Activated T-cell treated with anti-CD3 and anti-CD28 coated beads for 1 hour (primary cell): Measurements from ENCODE around the gene GMPR2.

Experiments used
- DNase-seq: peaks from one replicate; pipeline ENCODE4 v3.0.0-alpha.2; 2020; ENCODE audit warnings: low read depth

Gene GMPR2

DNA sequence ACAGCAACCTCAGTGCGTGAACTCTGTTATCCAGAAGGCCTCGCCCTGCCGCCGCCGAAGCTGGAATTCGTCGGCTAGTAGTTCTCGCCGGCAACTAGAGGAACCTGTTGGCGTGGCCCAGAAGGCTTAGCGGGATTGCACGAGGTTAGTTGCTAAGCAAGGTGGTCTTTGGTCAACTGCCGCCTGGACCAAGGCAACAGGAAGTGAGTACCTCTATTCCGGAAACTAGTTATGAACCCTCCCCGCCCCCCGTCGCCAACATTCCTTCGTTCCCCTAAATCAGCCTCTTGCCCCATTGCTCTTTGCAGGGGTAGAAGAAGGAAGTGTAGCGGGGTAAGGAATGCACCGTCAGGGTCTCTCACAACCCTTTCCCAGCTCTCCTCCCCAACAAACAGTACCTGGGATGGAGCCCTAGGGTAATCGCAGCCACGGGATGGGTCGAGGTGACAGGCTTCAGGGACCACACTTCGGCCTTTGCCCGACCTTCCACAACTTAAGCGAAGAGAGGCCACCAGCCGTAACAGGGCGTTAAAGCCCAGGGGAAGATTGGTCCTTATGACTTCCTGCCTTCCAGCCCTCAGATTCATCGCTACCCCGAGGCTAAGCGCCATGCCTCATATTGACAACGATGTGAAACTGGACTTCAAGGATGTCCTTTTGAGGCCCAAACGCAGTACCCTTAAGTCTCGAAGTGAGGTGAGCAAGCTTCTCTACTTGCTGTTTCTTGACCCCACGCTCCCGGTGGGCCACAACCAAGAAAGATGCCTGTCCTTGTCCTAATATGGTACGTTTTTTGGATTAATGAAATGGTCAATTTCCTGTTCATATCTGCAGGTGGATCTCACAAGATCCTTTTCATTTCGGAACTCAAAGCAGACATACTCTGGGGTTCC is at the start of gene GMPR2:
Gene GMPR2 (plus strand): TSS at position 285 of the 893 bp plus-strand sequence. CDS start 325 bp downstream, at position 610.
- DNase-seq, result no peak

DNA sequence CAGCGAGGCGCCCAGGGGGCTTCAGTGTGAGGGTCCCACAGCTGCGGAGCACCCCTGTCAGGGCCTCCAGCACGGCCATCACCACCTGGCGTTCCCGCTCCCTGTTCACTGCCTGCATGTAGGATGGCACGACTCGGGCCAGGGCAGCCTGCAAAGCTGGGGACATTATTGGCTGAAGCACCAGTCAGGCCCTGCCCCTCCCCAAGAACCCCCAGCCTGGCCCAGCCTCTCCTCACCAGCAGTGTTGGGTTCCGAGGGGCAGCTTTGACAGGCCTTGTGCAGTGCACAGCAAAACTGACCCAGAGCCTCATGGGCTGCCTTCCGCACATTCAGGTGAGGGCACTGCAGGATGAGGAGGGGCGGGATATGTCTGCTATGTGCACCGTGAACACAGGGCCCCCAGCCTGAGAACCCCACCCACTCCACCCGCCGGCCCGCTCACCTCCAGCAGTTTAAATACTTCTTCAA is 49.7 kb upstream of the GMPR2 start:
- no peak for DNase-seq

DNA sequence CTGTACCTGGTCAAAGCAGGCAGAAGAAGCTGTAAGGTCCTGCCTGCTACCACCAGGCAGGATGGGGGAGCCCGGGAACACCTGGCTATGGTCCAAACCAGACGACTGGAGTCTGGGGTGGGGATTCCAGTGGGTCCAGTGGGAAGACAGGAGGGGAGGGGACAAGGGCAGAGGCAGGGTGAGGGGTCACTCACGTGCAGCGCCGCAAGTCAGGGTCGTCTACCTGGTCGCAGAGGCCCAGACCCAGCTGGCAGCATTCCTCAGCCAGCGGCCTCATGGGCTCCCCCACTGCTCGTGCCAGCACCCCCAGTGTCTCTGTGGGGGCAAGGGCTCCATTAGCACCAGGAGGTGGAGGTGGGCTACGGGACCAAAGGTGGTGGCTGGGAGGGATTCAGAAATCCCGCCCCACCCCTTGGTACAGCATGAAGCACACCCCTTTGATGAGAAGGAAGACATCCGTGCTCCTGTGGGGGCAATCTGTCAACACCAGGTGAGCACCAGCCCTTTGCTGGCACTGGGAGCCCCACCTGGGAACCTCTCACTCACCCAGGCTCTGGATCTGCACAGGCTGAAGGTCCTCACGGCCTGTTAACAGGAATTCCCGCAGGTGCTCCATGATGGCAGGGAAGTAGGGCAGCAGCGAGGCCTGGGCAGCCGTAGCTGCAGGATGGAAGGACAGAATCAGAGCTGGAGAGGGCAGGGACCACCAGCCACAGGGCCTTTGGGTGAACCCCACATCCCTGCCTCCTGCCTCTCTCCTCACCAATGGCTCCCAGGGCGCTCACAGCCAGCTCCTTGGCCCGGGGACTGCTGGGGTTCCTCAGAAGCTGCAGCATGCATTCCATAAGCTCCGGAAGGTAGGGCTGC is 48.4 kb upstream of the GMPR2 start:
- no peak for DNase-seq

DNA sequence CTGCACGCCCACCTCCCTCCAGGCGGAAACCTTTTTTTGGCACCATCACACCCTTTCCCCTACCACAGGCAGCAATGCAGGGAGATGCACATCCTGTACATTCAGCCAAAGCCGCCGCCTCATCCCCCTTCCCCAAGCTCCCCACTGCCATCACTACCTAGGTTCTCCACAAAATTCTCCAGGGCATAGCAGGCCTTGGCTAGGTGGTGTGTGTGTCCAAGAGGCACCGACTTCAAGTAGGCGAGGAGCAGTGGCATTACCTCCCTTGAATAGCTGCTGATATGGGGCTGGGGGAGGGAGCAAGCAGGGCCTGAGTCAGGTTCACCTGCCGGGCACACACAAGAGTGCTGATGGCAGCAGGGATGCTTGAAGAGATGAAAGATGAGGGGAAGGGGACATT is 47.7 kb upstream of the GMPR2 start:
- no peak for DNase-seq

DNA sequence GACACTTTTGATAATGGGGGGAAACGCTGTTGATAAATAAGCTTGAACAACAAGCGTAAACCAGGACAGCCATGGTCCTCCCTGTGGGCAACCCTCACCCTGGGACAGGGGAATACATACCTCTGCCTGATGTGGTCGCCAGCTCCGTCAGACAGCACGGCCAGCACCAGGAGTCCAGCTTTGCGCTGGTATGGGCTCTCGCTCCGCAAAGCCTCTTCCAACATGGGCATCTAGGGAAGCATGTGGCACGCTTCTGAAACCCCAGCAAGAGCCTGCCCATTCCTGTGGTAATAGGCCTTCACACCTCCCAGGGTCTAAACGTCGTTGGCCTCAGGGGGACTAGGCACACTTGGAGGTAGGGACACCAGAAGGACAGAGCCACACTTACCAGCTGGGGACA is 47.0 kb upstream of the GMPR2 start:
- no peak for DNase-seq

DNA sequence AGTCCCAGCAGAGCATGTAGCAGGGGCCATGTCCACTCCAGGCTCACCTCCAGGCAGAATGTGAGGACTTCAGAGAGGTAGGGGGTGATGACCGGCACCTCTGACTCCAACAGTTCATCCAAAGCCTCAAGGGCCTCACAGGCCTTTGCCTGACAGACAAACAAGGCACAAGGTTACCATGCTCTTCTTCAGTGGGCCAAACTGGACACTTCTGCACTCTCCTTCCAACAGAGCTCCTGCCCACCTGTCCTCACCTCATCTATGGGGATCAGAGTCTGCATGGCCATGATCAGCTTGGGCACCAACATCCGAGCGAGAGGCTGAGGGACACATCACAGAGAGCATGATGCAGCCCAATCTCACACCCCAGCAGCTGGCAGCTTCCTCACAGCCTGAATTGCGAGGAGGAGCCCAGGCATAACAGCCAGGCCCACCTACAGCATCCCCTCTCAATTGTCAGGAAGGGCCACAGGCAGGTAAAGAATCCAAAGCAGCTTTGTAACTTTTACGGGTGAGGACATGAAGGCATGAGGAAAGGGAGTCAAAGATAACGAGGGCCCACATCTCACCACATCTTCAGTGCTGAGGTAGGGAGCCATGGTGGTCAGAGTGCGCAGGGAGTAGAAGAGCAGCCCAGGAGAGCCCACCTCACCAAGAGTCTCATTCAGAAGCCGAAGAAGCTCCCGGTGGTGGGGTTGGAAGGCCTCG is 45.7 kb upstream of the GMPR2 start:
- DNase-seq, result no peak

DNA sequence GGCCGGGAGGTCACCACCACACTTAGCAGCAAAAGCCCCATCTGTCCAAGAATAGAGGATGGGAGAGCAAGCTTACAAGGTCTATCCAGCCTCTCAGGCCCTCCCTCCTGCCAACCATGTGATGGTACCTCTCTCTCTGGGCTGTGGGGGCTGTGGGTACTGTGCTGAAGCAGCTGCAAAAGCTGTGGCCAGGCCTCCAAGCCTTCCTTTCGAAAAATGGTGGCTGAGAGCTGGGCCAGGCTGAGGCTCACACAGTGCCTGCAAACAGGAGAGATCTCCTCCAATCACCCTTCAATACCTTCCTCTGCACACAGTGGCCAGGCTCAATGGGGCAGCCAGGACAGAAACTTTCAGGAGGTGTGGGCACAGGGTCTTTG is 45.2 kb upstream of the GMPR2 start:
- DNase-seq, result no peak

DNA sequence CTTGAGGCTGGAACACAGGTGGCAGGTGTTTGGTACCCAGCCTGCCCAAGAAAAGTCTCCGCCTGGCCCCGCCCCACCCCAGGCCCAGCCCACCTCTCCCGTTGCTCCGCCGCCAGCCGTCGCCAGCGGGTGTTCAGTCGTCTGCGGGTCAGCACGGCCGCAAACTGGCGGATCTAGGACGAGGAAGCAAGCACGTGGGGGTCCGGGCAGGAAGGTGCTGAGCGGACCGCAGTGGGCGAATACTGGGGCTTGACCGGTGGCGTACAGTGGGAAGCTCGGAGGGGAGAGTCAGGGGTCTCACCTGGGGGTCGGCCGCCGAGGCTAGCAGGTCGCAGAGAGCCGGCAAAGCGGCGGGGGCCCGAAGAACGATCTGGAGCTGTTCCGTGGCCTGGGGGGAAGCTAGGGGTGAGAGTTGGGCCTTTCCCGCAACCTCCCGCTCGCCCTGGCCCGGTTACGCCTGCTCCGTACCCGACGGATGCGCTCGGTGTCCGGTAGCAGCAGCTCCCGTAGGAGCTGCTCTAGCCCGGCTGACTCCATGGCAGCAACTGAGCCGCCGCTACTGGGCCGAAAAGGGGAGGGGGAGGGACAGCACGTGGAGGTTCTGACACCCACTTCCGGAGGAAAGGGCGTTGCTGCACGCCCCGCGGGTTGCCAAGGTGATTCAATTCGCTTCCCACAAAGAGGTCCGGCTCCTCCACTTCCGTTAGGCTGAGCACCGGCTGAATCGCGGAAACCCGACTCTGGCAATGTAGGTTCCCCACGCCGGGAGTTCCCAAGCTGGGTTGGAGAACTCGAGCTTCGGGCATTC is 44.3 kb upstream of the GMPR2 start, which contains the start of gene IPO4:
Gene IPO4 (minus strand): TSS at position 566 of the 808 bp plus-strand sequence. CDS start 29 bp downstream, at position 537.
- DNase-seq, result peak; percentile 90

DNA sequence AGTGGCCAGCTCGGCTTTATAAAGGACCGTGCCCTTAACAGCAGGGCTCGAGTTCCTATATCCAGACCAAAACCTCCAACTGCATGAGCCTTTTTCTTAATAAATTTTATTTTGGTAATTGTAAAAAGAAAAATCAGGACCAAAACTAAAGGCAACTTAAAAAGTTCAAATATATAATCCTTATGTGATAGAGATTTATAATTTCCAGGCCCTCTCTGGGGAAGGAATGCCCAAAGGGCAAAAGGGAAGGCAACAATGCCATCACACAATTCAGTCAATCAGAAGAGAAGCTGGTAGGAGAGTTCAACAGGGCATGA is 43.7 kb upstream of the GMPR2 start:
- no peak for DNase-seq

DNA sequence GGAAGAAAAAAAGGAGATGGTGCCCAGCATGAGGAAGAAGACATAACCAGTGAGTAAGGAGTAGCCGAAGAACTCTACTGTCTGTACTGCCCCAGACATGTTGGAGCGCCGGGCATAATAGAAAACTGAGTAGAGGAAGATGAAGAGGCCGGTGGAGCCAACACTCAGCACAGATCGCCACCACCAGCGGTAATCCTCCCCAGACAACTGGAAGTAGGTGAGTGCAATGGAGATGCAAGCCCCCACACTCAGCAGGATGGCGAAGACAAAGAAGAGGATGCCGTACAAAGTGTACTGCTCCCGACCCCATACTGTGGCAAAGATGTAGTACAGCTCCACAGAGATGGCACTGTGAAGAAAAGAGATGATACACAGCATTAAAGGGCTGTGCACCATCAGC is 43.3 kb upstream of the GMPR2 start:
- DNase-seq, result no peak

DNA sequence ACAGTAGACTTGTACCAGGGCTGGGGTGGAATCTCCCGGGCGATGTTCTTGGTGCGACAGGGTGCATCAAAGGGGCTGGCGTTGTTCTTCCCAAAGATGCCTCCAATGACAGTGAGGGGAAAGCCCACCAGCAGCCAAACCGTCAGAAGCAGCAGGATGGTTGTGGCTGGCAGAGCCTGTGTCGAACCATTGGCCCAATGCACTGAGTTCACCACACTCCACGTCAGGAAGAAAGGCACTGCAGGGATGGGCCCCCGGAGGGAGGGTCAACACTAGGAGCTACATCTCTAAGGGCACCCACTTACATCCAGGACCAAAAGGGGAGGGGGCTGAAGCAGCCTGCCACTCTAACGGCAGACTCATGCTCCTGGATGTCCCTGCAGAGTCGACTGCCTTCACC is 42.3 kb upstream of the GMPR2 start:
- no peak for DNase-seq

DNA sequence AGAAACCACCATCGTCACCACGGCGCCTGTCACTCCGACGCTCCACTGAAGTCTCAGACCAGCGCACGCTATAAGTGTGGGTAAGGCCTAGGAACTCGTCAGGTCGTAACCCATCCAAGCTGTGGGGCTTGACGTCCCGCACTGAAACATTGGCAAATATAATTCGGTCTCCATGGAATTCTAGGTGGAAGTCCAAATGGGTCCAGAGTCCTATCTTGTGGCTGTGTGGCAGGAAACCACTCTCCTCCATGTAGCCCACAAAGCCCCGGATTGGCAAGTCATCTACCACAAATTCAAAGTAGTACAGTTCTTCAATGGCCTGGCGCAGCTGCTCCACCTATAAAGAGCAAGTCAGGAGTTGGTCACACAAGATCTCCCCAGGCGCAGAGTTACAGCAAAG is 39.8 kb upstream of the GMPR2 start:
- DNase-seq, result no peak

DNA sequence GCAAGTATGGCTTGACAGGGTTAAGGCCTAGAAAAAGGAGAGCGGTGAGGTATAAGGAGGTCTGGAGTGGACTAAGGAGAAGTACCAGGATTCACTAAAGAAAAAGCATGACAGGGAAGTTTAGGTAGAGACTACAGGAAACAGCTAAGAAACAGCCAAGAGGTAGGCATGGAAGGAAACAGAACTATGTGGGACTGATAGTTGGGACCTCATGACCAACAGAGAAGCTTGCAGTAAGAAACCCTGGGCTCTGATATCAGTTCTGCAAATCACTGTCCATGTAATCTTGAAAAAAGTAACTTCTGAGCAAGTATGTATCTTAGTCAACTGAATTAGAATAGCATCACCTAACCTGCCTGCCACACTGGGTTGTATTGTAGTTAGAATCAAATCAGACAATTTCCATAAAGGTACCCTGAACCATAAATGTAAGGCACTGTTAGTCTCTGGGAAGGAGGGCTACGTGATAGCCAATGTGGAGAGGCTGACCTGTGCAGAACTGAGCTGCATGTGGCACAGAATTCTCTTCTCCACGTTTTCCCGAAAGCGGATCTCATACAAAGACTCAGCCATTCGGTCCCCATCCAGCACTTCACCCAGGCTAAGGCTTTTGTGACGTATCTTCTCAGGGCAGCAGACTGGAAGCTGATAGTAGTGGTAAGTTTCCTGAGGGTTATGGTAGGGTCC is 38.4 kb upstream of the GMPR2 start:
- DNase-seq, result no peak

DNA sequence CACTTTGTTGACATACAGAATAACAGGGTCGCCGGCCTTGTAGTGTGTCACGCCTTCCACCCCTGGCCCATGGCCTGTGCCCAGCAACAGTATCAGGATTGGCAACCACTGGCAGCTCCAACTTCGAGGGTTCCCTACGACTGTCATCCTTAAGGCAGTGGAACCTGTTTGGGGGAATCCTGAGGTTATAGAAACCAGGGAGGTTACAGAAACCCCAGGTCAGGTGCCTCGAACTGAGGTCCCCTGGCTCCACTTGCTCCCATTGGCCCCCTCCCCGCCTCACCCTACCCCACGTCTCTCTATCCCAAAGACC is 37.9 kb upstream of the GMPR2 start:
- no peak for DNase-seq

DNA sequence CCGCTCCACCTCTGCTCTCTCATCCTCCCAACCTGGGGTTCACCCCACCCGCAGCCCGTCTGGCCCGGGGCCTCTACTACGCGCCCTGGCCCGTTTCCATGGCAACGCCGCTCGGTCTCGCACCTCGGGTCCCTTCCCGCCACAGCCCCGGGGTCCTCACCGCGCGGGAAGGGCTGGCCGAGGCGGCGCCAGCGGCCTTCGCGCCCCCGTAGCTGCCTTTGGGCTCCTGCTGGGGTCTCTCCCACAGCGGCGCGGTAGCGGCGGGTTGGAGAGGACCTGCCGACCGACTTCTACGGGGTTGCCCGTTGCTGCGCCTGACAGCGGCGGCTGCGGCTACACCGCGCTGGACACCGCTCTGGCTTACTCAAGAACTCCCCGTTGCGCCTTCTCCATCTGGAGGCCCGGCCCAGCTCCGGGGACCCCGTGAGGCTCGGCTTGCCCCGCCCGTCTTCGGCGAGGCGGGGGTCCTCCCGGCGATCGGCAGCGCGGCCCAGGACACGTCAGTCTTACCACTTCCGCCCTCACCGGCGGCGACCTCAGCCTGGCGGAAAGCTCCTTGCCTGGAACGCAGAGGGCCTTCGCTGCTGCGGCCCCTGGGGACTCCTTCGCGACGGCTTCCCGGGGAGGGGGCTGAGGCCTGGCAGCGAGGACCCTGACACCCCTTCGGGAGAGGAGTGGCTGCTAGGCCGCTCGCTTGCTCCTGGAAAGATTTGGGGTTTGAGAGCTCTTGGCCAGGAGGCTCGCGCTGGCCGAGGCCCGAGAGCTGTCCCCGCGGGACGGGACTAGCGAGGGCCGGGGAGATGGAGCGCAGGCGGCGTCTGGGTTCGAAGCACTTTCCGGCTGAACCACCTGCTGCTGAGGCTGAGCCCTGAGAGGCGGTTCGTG is 37.3 kb upstream of the GMPR2 start, which contains the start of gene TM9SF1:
Gene TM9SF1 (minus strand): TSS at position 256 of the 885 bp plus-strand sequence. CDS start 422 bp downstream, outside the sequence.
- peak; percentile 80 for DNase-seq

DNA sequence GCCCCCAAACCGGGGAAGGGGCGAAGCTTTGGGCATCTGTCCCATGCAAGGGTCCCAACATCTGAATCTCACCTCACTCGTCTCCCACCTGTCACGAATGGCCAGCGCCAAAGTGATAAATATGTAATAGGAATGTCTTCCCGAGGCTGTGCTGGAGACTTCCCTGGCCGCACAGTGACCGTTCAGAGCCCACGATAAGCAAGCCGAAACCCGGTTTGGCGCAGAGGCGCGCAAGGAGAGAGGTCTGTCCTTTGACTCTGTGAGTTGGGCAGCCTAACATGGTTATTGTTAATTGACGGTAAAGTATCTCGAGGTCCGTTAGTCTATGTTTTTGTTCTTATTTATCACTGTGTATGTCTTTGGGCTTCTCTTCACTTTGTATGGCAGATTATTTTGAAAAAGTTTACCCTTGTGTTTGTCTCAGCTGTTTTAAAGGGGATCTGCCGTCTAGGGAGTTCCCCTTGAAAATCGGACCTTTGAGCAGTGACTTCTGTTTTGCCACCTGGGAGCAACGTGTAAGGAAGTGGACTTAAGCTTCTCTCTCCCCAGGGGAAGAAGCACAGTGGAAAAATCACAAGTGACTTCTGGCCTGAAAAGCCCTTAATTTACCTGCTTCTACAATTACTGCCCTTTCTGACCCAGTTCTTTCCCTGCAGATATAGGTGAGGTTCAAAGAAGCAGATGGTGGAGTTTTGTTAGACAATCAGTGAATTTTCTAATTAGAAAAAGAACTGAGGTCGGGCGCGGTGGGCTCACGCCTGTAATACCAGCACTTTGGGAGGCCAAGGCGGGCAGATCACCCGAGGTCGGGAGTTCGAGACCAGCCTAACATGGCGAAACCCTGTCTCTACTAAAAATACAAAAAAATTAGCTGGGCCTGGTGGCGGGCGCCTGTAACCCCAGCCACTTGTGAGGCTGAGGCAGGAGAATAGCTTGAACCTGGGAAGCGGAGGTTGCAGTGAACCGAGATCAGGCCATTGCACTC is 36.4 kb upstream of the GMPR2 start:
- DNase-seq, result no peak

DNA sequence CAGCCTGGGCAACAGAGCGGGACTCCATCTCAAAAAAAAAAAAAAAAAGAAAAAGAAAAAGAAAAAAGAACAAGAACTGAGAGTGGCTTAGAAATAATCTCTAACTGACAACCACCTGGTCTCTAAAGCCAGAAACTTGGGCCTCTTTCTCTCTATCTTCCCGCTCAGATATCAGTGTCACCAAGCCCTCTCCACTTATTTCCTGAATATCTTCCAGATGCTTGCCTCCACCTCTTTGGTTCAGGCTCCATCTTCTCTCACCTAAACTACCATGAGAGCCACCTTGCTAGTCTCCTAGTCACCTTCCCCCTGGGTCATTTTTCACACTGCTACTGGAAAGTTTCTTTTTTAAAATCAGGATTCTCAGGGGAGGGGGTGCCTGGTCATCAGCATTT is 35.7 kb upstream of the GMPR2 start:
- DNase-seq, result no peak

DNA sequence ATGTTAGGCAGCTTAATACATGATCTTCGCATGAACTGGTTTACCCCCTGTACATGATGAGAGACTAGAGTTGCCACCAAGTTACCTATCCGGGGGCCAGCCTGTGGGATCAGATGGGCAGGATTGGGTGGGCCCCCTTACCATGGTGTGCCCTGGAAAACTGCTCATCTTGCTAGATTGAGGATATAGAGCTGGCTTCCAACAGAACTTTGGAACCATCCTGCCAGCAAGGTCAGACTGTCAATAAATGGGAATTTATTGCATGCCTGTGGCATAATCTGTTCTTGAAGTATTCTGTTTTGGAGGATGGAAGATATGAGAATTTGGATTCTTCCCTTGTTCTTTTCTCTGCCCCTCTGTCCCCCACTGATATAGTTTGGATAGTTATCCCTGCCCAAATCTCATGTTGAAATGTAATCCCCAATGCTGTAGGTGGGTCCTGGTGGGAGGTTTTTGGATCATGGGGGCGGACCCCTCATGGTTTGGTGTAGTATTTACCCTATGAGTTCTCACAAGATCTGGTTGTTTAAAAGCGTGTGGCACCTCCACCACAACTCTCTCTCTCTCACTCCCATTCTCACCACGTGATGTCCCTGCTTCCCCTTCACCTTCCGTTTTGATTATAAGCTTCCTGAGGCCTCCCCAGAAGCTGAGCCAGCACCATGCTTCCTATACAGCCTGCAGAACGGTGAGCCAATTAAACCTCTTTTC is 33.8 kb upstream of the GMPR2 start:
- no peak for DNase-seq
